GM12878 (cell line): ENCODE data around the gene LIMA1. TPM values are rescaled to one million over a fixed set of nuclear protein-coding genes. Genes with fewer than 3 reads are reported as not detected.
A peak's percentile ranks its signal among the peaks of the same experiment; 100 is the strongest.

Source experiments
- ATAC-seq: fragments of 200-7000 bp; cut with Tn5 transposase; 3 replicates; pipeline ENCODE4 v1.9.1; 2020; ENCODE audit warnings: mild to moderate bottlenecking, moderate library complexity
- BruUV-seq: library from RNA; stranded (reverse); fragments of 400-500 nt; replicated peaks from 2 replicates; lab custom pipeline; 2021; lab: Mats Ljungman, UMichigan
- CTCF ChIA-PET: fragments of 300-600 bp; sonication (Branson Sonifier 250); formaldehyde crosslinking; extraction: SDS; loops from one replicate; lab custom pipeline; 2021; ENCODE audit warnings: inconsistent platforms; lab: Yijun Ruan, JAX
- POLR2A ChIA-PET: fragments of 350-600 bp; formaldehyde crosslinking; extraction: SDS; loops from one replicate; lab custom pipeline; 2021; ENCODE audit warnings: inconsistent platforms; lab: Charles Lee
- RAD21 ChIA-PET: fragments of 300-600 bp; sonication (Branson Sonifier 250); formaldehyde crosslinking; loops from one replicate; lab custom pipeline; 2023; ENCODE audit warnings: antibody characterized with exemption; ENCODE audit not compliant: unreplicated experiment; lab: Charles Lee
- SMC1A ChIA-PET: fragments of 300-600 bp; sonication (Branson Sonifier 250); formaldehyde crosslinking; loops from one replicate; lab custom pipeline; 2023; ENCODE audit not compliant: unreplicated experiment, uncharacterized antibody; lab: Charles Lee
- DNase-seq: peaks from one replicate; pipeline ENCODE4 v3.0.0-alpha.2; 2011; ENCODE audit warnings: low read depth, low spot score
- FAIRE-seq: peaks from 3 replicates; lab custom pipeline; 2011; peaks lifted over from hg19 to GRCh38; lab: Jason Lieb, UNC
- H2AFZ ChIP-seq: 2 replicates; pipeline ENCODE4 v1.6.0; 2011; ENCODE audit warnings: low read depth, low read length, control low read depth; ENCODE audit not compliant: control insufficient read depth
- H3K27ac ChIP-seq: 2 replicates; pipeline ENCODE4 v1.5.1; 2011; ENCODE audit warnings: control low read depth; ENCODE audit not compliant: control insufficient read depth, insufficient read depth
- H3K27me3 ChIP-seq, 2 experiments: replicated peaks in 1 of 2; 2 replicates each; pipeline versions ENCODE4 v1.6.0 to v1.6.1; 2011; ENCODE audit warnings: low read length in 1 of 2; ENCODE audit not compliant: control insufficient read depth in 2 of 2, insufficient read depth in 2 of 2
- H3K36me3 ChIP-seq, 2 experiments: 2 replicates each; pipeline ENCODE4 v1.5.1; 2011; ENCODE audit warnings: low read length in 1 of 2; ENCODE audit not compliant: control insufficient read depth in 2 of 2, insufficient read depth in 2 of 2
- H3K4me1 ChIP-seq: 2 replicates; pipeline ENCODE4 v1.6.1; 2011; ENCODE audit warnings: mild to moderate bottlenecking, low read length, moderate library complexity, mixed read lengths; ENCODE audit not compliant: control insufficient read depth, insufficient read depth
- H3K4me2 ChIP-seq: 2 replicates; pipeline ENCODE4 v1.6.0; 2011; ENCODE audit warnings: control low read depth; ENCODE audit not compliant: control insufficient read depth, insufficient read depth
- H3K4me3 ChIP-seq: fragments of 200-600 bp; sonication (generic); 2 replicates; pipeline ENCODE4 v1.5.1; 2016
- H3K79me2 ChIP-seq: 2 replicates; pipeline ENCODE4 v1.6.0; 2011; ENCODE audit warnings: low read length; ENCODE audit not compliant: control insufficient read depth, insufficient read depth
- H3K9ac ChIP-seq: 2 replicates; pipeline ENCODE4 v1.8.0; 2011; ENCODE audit warnings: low read length, control low read depth, mixed read lengths; ENCODE audit not compliant: control insufficient read depth, insufficient read depth
- H3K9me3 ChIP-seq: replicated peaks from 3 replicates; pipeline ENCODE4 v1.5.1; 2011; ENCODE audit warnings: mild to moderate bottlenecking, low read length; ENCODE audit not compliant: control insufficient read depth, insufficient read depth
- H4K20me1 ChIP-seq: 2 replicates; pipeline ENCODE4 v1.6.0; 2011; ENCODE audit not compliant: control insufficient read depth, insufficient read depth
- ASH2L ChIP-seq: fragments of 300-600, 200-600 bp; sonication (generic); IDR thresholded peaks from 2 replicates; pipeline ENCODE4 v1.6.1; 2017; ENCODE audit warnings: low read depth, mild to moderate bottlenecking, borderline replicate concordance
- BMI1 ChIP-seq: fragments of 450-650 bp; IDR thresholded peaks from 2 replicates; pipeline ENCODE4 v1.6.1; 2016; ENCODE audit warnings: mild to moderate bottlenecking, moderate library complexity, borderline replicate concordance
- CHD2 ChIP-seq: IDR thresholded peaks from 2 replicates; pipeline ENCODE4 v1.6.1; 2011; ENCODE audit warnings: low read depth, low read length, improper control_type of control experiment, borderline replicate concordance
- E2F8 ChIP-seq: fragments of 450-650 bp; IDR thresholded peaks from 2 replicates; pipeline ENCODE4 v1.6.1; 2018; ENCODE audit warnings: mild to moderate bottlenecking, low read depth, moderate library complexity; ENCODE audit not compliant: partially characterized antibody
- FOXM1 ChIP-seq: IDR thresholded peaks from 2 replicates; pipeline ENCODE4 v1.6.1; 2012; ENCODE audit warnings: low read depth, mild to moderate bottlenecking, inconsistent platforms, low read length, moderate library complexity
- GATAD2B ChIP-seq: fragments of 450-650 bp; conservative IDR thresholded peaks from 2 replicates; pipeline ENCODE4 v1.6.1; 2017; ENCODE audit warnings: low read depth, mild to moderate bottlenecking, moderate library complexity
- HDGF ChIP-seq: fragments of 450-650 bp; IDR thresholded peaks from 2 replicates; pipeline ENCODE4 v1.6.1; 2016; ENCODE audit warnings: antibody characterized with exemption
- NBN ChIP-seq: fragments of 450-650 bp; IDR thresholded peaks from 2 replicates; pipeline ENCODE4 v1.6.1; 2016
- RUNX3 ChIP-seq: IDR thresholded peaks from 2 replicates; pipeline ENCODE4 v1.6.1; 2012; ENCODE audit warnings: low read length, inconsistent platforms
- STAT1 ChIP-seq: fragments of 450-650 bp; conservative IDR thresholded peaks from 2 replicates; pipeline ENCODE4 v1.6.1; 2014; ENCODE audit warnings: antibody characterized with exemption, mild to moderate bottlenecking
- TCF3 ChIP-seq: IDR thresholded peaks from 2 replicates; pipeline ENCODE4 v1.6.1; 2012; ENCODE audit warnings: low read depth, mild to moderate bottlenecking, low read length, borderline replicate concordance; ENCODE audit not compliant: insufficient read depth
- YBX1 ChIP-seq: fragments of 450-650 bp; IDR thresholded peaks from 2 replicates; pipeline ENCODE4 v1.6.1; 2016; ENCODE audit warnings: antibody characterized with exemption
- ZNF384 ChIP-seq: IDR thresholded peaks from 2 replicates; pipeline ENCODE4 v1.6.1; 2012; ENCODE audit warnings: low read depth, mild to moderate bottlenecking, low read length, improper control_type of control experiment, borderline replicate concordance
- ZNF687 ChIP-seq: fragments of 450-650 bp; IDR thresholded peaks from 2 replicates; pipeline ENCODE4 v1.6.1; 2017; ENCODE audit warnings: mild to moderate bottlenecking, moderate library complexity
- WGBS: methylation state at CpG from one replicate; pipeline ENCODE4 v1.1.6; 2016; ENCODE audit warnings: low lambda C conversion rate; ENCODE audit not compliant: insufficient replicate concordance, insufficient coverage; ENCODE audit errors: missing lambda C conversion rate; 5-methylcytosine and 5-hydroxymethylcytosine counted together
- in situ Hi-C: fragments of 300-500 bp; cut with MboI; formaldehyde crosslinking; loops from 9 replicates; pipeline ENCODE4 v1.14.3; 2018; ENCODE audit warnings: mixed read lengths
- intact Hi-C: fragments of 100-400 bp; cut with micrococcal nuclease; formaldehyde crosslinking; loops from one replicate; pipeline ENCODE4 v1.14.2; 2022; ENCODE audit not compliant: unreplicated experiment
- polyA plus RNA-seq, 11 experiments: library from polyadenylated mRNA; depleted of rRNA in 4 of 11; unstranded in 6 of 11; stranded (reverse) in 5 of 11; fragments of >200 nt; fragmentation: Nextera tagmentation in 4 of 11; fragmentation: Illumina TruSeq in 1 of 11; extraction: Ambion mirVana in 4 of 11; extraction: Trizol in 1 of 11; gene quantifications; 1 replicate in 1 of 11; 2 replicates in 10 of 11; pipeline versions ENCODE4 v1.2.1 to v1.2.3, GENCODE V29; 2011 to 2016; ENCODE audit warnings: inconsistent platforms in 2 of 11, missing spikeins in 2 of 11, low read depth in 1 of 11
- total RNA-seq, 4 experiments: library from RNA; depleted of rRNA in 3 of 4; stranded (reverse); fragments of >200 nt in 3 of 4; fragmentation: Illumina TruSeq in 1 of 4; extraction: Trizol in 1 of 4; gene quantifications; 2 replicates each; pipeline versions ENCODE4 v1.2.1 to v1.2.3, GENCODE V29; 2013 to 2021

LIMA1 gene
- total and polyA plus RNA-seq, 10 of the 15 experiments (the other 5 are each of a cell fraction or from before 2014, with no cell fraction given): 53.2 to 109 (median 60.8) TPM

- no peaks in the 10 kb centered on the region for H4K20me1 ChIP-seq
- peaks cover 28% of the 10 kb centered on the region for H3K4me1 ChIP-seq
- peak overlapping the region; percentile 64 for H3K27ac ChIP-seq
- H3K9me3 ChIP-seq: no peaks in the 10 kb centered on the region
- H3K4me2 ChIP-seq: peak overlapping the region; percentile 26; the same call in 1 of the 2 replicates
- ChIA-PET RAD21 (interaction anchor here (0.8 to 3.7 kb wide), 12 partner anchors 8 to 127 kb away, joined by 3 to 29 read pairs (median 4); partner anchors contain the start of gene SMARCD1), POLR2A (interaction anchor here (0.5 to 1.6 kb wide), 2 partner anchors 10 to 20 kb away, joined by 5 to 10 read pairs; partner anchors contain the start of gene CERS5), CTCF (interaction anchor here (0.7 to 4.7 kb wide), 10 partner anchors 11 to 127 kb away, joined by 3 to 21 read pairs (median 4); partner anchors contain the start of genes CERS5, COX14 and SMARCD1), SMC1A (interaction anchor here (0.6 to 4.4 kb wide), 16 partner anchors 9 to 216 kb away, joined by 3 to 32 read pairs (median 5); partner anchors contain the start of gene CERS5)
- 19% methylated on average over 7 of the region's 7 CpGs for WGBS
- peak; percentile 91 for FAIRE-seq
- intact Hi-C loops: loop anchor here (1.0 kb wide), 1 partner anchor 127 kb away; no protein-coding TSS in a partner anchor
- in situ Hi-C loops: no loop called here
- DNase-seq: peak; percentile 47
- peak; percentile 91 for ATAC-seq
- H3K36me3 ChIP-seq: peaks cover 8 to 10% of the 10 kb centered on the region in 2 experiments
- H2AFZ ChIP-seq: no peak overlapping the region
- H3K9ac ChIP-seq: no peak overlapping the region
- H3K79me2 ChIP-seq: peaks cover 5% of the 10 kb centered on the region; the same call in 1 of the 2 replicates
- H3K27me3 ChIP-seq: no peaks in the 10 kb centered on the region
- BruUV-seq: TSS peak; percentile 95
- H3K4me3 ChIP-seq: no peak overlapping the region
- no peak for TF ChIP-seq E2F8
- TF ChIP-seq FOXM1: peak; percentile 55; the same call in 1 of the 2 replicates
- 0 out of 2 replicates have a peak, but pooled peaks have one; percentile 35 for TF ChIP-seq GATAD2B
- no peak for TF ChIP-seq STAT1
- peak; percentile 78 for TF ChIP-seq NBN
- TF ChIP-seq RUNX3: peak; percentile 91
- peak; percentile 23; the same call in 1 of the 2 replicates for TF ChIP-seq ZNF384
- peak; percentile 53; the same call in 1 of the 2 replicates for TF ChIP-seq HDGF
- TF ChIP-seq ZNF687: no peak
- 0 out of 2 replicates have a peak, but pooled peaks have one; percentile 12 for TF ChIP-seq TCF3
- TF ChIP-seq CHD2: peak; percentile 59; the same call in 1 of the 2 replicates
- no peak for TF ChIP-seq YBX1
- TF ChIP-seq ASH2L: no peak
- TF ChIP-seq BMI1: peak; percentile 41; the same call in 1 of the 2 replicates
These were observed 96.0 kb downstream of the LIMA1 start for GRCh38 chr12:50187084-50187900.
